ENCODE data around the gene FASLG.
"Not testable (repeated sequence)": the region's sequence is repeated elsewhere in the genome, so short reads cannot be mapped to it uniquely, and the experiment has no call there.

FASLG gene

DNA sequence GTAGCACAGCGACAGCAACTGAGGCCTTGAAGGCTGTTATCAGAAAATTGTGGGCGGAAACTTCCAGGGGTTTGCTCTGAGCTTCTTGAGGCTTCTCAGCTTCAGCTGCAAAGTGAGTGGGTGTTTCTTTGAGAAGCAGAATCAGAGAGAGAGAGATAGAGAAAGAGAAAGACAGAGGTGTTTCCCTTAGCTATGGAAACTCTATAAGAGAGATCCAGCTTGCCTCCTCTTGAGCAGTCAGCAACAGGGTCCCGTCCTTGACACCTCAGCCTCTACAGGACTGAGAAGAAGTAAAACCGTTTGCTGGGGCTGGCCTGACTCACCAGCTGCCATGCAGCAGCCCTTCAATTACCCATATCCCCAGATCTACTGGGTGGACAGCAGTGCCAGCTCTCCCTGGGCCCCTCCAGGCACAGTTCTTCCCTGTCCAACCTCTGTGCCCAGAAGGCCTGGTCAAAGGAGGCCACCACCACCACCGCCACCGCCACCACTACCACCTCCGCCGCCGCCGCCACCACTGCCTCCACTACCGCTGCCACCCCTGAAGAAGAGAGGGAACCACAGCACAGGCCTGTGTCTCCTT, at the start of gene FASLG:
Gene FASLG, plus strand, starts transcription at position 233 of the 583 bp plus-strand sequence. Its CDS starts 99 bp downstream, at position 332.
- no peak for DNase-seq (ENCODE audit: low spot score)

- DNase-seq (ENCODE audit: low spot score): no peak
Measured at GRCh38 chr1:172609528-172609927, 49.4 kb upstream of the FASLG start.

DNA sequence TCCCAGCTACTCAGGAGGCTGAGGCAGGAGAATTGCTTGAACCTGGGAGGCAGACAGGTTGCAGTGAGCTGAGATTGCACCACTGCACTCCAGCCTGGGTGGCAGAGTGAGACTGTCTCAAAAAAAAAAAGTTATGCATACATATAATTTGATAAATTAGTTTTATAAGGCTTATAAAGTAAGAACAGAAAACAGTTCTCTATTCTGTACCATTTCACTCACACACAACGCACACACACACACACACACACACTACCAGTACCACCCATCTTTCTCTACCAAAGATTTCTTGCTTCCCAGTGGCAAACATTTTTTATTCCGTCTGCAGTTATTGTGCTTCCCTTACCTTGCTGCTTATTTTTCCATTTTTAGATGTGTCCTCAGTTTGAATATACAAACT, 46.4 kb upstream of the FASLG start:
- no peak for DNase-seq (ENCODE audit: low spot score)

GRCh38 chr1:172613294-172613693, 45.6 kb upstream of the FASLG start:
- DNase-seq (ENCODE audit: low spot score): no peak

DNA sequence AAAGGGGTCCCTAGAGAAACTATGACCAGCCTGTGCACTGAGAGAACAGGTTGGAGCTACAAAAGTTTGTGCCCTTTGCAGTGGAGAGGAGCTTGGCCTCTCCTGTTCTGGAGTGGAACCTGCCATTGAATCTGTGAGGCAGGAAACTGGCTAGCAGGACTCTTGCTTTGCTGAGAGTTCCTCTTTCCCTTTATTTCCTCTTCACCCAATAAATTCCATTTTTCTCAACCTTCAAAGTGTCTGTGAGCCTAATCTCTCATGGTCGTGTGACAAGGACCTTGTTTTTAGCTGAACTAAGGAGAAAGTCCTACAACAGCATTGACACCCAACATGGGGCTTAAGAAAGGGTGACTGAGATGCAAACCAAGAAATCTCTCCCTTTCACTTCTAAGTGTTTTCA, 42.7 kb upstream of the FASLG start:
- DNase-seq (ENCODE audit: low spot score): no peak

DNA sequence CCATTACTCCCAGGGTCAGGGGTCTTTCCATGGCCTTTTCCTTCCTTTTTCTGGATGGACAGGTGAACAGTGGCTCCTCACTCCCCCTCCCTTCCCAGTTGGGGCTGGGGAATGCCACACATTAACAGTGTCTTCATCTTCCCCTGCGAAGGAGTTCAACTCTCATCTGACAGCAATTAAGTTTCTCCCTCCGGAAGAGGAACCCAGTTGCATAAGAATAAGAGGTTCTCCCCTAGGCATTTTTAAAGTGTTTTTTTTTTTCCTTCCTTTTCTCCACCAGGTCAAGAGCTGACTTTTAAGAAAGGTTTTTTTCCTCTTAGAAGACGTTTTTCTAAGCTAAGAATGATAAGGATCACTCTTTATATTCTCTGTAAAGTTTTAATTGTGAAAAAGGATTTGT, 42.3 kb upstream of the FASLG start:
- DNase-seq (ENCODE audit: low spot score): no peak

DNA sequence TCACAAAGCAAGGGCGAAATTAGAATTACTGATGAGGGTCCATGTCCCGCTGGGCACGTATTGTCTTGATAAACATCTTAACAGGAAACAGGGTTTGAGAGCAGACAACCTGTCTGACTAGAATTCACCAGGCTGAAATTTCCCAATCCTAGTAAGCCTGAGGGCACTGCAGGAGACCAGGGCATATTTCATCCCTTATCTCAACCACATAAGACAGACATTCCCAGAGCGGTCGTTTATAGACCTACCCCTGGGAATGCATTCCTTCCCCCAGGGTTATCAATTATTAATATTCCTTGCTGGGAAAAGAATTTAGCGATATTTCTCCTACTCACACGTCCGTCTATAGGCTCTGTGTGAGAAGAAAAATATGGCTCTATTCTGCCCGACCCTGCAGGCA, 38.3 kb upstream of the FASLG start:
- not testable (repeated sequence) for DNase-seq (ENCODE audit: low spot score)

DNA sequence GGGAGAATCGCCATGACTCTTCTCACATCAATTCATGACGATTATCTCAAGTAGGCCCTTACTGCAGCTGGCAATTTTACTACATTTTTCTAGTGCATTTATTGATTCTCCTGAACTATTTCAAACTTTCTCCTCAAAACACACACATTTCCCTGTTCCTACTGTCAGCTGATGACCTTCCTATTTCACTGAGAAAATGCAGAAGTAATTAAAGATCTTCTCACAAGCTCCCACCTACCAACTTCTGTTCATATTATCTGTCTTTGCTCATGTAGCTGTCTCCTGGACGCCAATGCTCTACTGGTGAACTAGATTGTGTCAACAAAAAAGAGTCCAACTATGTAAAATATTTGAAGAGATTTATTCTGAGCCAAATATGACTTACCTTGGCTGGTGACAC, 36.4 kb upstream of the FASLG start:
- no peak for DNase-seq (ENCODE audit: low spot score)

DNA sequence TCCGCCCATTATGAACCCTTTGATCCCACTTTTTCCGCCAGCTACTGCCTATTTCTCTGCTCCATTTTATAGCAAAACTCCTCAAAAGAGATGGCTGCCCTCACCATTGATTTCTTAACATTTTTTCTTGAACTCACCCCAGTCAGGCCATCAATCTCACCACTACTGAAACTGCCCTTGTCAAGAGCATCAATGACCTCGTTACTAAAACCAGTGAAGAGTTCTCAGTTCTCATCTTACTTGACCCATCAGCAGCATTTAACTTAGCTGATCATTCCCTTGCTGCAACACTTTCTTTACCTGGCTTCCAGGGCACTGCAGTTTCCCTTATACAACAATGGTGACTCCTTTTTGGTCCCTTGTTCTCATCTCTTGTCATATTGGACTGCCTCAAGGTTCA, 35.2 kb upstream of the FASLG start:
- DNase-seq (ENCODE audit: low spot score): no peak

DNA sequence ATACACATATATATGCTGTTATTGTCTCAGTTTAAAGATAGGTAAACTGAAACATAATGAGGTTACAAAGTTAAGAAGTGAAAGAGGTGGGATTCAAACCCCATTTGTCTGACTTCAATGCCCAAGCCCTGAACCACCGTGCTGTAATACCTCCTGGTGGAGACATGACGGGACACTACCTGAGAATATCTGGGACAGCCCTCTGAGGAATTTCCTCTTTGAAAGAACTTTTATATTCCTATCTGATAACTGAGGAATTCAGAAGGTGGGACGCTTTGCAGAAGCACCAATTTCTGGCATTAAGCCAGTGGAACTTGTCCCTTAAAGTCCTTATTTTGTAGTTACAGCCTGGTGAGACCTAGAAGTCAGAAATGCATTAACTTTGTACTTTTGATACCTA, 32.1 kb upstream of the FASLG start:
- DNase-seq (ENCODE audit: low spot score): no peak

DNA sequence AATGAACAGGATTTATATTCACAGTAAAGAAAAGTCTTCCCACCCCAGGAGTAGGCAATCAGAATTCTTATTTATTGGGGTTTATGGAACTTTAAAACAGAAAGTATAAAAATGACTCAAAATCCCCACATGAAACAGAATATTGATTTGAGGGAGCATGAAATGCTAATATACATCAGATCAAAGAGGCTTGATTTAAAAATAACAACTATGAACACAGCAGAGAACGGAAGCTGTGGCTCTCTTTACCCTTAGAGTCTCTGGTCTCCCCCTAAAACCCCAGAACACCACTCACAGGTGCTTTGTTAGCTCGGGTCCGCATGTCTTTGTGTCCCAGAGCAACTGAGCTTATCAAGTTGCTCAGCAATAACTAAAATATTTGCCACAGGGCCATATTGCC, 31.2 kb upstream of the FASLG start:
- DNase-seq (ENCODE audit: low spot score): no peak

DNA sequence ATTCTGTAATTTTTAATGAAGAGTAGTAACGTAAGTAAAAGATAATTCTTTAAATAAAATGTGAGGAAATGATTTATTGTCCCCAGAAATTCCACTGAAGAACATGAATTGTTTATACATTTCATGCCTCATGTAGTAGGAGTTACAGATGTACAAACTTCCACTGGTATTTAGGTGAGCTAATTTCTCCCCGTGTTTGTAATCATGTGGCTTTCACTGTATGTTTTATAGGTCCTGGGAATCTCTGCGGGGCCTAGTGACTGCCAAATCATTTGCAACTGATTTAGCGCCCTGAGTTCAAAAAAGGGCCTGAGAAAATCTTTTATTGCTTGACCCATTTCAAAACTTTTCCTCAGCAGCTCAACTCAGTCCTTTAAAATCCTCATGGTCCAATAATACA, 30.5 kb upstream of the FASLG start:
- no peak for DNase-seq (ENCODE audit: low spot score)

GRCh38 chr1:172629170-172629569, 29.7 kb upstream of the FASLG start:
- no peak for DNase-seq (ENCODE audit: low spot score)

GRCh38 chr1:172629638-172630037, 29.3 kb upstream of the FASLG start:
- no peak for DNase-seq (ENCODE audit: low spot score)

- no peak for DNase-seq (ENCODE audit: low spot score)
Measured at GRCh38 chr1:172630056-172630818, 28.7 kb upstream of the FASLG start.

GRCh38 chr1:172630868-172631267, 28.0 kb upstream of the FASLG start:
- no peak for DNase-seq (ENCODE audit: low spot score)

DNA sequence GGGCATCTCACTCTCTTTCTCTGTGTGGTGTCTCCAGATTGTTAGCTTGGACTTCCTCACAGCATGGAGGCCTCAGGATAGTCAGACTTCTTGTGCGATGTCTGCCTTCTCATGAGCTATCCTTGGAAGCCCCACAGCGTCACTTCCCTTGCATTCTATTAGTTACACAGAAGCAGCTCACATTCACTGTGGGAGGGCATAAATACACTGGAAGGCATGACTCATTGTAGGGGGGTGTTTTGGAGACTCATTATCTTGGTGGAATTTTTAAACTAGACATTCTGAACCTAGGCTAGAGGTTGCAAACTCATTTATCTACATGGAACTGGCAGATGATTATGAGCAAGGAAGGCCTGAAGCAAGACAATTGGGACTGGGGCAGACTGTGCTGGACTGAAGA, 21.4 kb upstream of the FASLG start:
- DNase-seq (ENCODE audit: low spot score): no peak

DNA sequence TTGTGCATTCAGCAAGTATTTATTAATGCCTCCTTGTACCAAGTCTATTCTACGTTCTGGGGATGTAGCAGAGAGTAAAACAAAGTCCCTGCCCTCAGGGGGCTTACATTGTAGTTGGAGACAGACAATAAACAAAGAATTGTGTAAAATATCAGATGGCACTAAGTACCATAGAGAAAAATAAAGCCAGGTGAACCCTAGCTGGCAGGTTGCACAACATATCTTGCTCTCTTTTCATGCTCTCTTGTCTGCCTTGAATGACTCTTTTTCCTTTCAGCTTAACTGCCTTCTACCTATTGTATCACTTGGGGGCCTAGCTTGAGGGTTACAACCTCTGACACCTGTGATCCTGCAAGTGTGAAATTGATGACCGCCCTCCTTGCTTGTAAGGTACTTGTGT, 20.7 kb upstream of the FASLG start:
- no peak for DNase-seq (ENCODE audit: low spot score)

- no peak for DNase-seq (ENCODE audit: low spot score)
Measured at GRCh38 chr1:172638885-172639831, 19.7 kb upstream of the FASLG start.

GRCh38 chr1:172640111-172640510, 18.8 kb upstream of the FASLG start:
- DNase-seq (ENCODE audit: low spot score): no peak

DNA sequence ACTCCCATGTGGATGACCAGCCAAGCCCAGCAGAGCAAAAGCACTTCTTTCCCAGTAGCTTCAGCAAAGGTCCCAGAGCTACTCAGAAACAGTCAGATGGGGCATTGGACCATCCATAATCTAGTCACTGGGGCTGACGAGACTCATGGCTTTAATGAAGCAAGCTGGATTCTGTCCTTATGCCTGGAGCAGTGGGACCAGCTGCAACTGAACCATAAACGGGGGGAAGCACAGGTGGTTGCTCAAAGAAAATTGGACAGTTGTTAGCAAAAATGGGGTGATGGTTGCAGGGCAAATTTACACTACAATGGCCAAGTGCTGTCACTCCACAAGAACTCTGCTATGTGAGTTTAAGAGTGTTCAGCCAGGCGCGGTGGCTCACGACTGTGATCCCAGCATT, 17.4 kb upstream of the FASLG start:
- DNase-seq (ENCODE audit: low spot score): no peak

GRCh38 chr1:172642970-172643369, 15.9 kb upstream of the FASLG start:
- DNase-seq (ENCODE audit: low spot score): no peak

DNA sequence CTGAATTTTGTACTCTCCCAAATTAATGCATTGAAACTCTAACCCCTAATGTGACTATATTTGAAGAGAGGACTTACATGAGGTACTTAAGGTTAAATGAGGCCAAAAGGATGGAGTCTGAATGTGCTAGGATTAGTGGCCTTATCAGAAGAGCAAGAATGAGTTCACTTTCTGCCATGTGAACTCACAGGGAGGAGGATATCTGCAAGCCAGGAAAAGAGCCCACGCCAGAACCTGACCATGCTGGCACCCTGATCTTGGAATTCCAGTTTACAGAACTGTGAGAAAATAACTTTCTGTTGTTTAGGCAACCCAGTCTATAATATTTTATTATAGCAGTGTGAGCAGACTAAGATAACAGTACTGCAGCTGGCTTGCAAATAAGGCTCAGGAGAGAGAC, 12.2 kb upstream of the FASLG start:
- no peak for DNase-seq (ENCODE audit: low spot score)

All from HuH-7.5 (cell line).